ENCODE results near the gene EVI5.
"Not testable (repeated sequence)": the region's sequence is repeated elsewhere in the genome, so short reads cannot be mapped to it uniquely, and the experiment has no call there.

The EVI5 gene

GRCh38 chr1:92747735-92748134 is 37.2 kb downstream of the EVI5 start:
- no peak for DNase-seq

DNA sequence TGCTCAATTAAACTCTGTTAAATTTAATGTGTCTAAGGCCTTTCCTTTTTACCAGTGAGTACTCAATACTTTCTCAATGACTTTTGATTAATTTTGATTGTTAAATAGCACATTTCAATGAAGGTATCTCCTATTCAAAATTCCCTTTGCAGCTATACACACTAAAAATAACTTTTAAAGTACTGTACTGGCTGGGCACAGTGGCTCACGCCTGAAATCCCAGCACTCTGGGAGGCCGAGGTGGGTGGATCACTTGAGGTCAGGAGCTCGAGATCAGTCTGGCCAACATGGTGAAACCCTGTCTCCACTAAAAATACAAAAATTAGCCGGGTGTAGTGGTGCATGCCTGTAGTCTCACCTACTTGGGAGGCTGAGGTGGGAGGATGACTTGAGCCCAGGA is 38.7 kb downstream of the EVI5 start:
- DNase-seq, result not testable (repeated sequence)

DNA sequence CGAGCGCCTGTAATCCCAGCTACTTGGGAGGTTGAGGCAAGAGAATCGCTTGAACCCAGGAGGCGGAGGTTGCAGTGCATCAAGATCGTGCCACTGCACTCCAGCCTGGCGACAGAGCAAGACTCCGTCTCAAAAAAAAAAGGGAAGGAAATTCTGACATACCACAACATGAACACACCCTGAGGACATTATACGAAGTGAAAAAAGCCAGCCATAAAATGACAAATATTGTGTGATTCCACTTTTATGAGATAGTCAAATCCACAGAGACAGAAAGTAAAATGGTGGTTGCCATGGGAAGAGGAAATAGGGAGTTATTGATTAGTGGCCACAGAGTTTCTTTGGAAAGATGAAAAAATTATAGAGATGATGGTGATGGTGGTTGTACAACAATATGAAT is 41.7 kb downstream of the EVI5 start:
- no peak for DNase-seq

DNA sequence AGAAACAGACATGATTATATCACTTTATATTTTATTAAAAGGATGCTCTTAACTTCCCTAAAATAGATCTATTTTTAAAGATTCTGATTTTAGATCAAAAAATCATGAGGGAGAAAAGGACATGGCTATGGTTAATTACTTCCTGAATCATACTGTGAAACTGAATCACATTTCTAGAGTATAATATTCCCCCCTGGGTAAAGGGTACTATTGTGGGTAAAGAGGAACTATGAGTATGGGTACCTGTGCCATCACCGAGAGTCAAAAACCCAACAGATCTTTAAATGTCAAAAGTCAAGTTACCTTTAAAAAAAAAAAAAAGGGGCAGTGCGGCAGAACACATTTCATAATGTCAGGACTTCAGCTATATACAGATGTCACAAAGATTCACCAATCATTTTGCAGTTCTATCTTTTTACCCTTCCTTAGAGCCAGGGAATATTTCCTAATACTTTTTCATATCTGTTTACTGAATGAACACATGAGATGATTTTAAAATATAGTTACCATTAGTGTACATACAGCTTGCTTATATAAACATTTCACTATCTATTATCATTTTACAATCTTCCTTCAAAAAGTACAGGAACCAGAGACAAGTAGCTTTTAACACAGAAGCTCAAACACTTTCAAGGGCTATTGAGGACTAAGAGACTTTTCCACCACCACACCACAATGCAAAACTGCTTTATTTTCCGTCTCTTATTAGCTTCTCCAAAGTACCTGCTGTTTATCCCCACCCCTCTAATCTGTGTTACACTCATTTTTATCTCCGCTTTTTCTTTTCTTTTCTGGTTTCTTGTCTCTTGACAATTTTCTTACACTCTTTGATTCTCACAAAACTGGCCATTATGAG is 45.0 kb downstream of the EVI5 start:
- no peak for DNase-seq

- DNase-seq, result no peak
Measured at GRCh38 chr1:92736395-92736794, 48.5 kb downstream of the EVI5 start.

DNA sequence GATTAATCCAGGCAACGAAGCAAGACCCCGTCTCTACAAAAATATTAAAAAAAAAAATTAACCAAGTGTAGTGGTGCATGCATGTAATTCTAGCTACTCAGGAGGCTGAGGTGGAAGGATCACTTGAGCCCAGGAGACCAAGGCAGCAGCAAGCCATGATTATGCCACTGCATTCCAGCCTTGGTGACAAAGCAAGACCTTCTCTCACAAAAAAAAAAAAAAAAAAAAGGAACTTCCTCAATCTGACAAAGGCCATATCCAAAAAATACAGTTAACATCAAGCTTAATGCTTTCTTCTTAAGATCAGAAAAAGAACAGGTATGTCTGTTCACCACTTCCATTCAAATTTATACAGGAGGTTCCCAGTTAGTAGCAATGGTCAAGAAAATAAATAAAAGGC is 54.4 kb downstream of the EVI5 start:
- no peak for DNase-seq

GRCh38 chr1:92728697-92729096 is 56.2 kb downstream of the EVI5 start:
- no peak for DNase-seq

DNA sequence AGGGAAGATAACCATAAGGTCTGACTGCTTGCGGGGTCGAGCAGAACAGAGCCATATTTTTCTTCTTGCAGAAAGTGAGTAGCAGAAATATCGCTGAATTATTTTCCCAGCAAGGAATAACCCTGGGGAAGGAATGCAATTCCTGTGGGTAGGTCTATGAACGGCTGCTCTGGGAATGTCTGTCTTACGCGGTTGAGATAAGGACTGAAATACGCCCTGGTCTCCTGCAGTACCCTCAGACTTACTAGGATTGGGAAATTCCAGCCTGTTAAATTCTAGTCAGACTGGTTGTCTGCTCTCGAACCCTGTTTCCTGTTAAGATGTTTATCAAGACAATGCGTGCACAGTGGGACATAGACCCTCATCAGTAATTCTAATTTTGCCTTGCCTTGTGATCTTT is 61.2 kb downstream of the EVI5 start:
- not testable (repeated sequence) for DNase-seq

GRCh38 chr1:92721886-92722285 is 63.0 kb downstream of the EVI5 start:
- no peak for DNase-seq

GRCh38 chr1:92721157-92721556 is 63.8 kb downstream of the EVI5 start:
- not testable (repeated sequence) for DNase-seq

DNA sequence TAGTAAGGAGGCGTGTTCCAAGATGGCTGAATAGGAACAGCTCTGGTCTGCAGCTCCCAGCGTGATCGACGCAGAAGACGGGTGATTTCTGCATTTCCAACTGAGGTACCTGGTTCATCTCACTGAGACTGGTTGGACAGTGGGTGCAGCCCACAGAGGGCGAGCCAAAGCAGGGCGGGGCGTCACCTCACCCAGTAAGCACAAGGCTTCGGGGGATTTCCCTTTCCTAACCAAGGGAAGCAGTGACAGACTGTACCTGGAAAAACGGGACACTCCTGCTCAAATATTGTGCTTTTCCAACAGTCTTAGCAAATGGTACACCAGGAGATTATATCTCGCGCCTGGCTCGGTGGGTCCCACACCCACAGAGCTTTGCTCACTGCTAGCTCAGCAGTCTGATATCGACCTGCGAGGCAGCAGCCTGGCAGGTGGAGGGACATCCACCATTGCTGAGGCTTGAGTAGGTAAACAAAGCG is 69.4 kb downstream of the EVI5 start:
- DNase-seq, result not testable (repeated sequence)

- DNase-seq, result no peak
Measured at GRCh38 chr1:92713939-92714338, 71.0 kb downstream of the EVI5 start.

DNA sequence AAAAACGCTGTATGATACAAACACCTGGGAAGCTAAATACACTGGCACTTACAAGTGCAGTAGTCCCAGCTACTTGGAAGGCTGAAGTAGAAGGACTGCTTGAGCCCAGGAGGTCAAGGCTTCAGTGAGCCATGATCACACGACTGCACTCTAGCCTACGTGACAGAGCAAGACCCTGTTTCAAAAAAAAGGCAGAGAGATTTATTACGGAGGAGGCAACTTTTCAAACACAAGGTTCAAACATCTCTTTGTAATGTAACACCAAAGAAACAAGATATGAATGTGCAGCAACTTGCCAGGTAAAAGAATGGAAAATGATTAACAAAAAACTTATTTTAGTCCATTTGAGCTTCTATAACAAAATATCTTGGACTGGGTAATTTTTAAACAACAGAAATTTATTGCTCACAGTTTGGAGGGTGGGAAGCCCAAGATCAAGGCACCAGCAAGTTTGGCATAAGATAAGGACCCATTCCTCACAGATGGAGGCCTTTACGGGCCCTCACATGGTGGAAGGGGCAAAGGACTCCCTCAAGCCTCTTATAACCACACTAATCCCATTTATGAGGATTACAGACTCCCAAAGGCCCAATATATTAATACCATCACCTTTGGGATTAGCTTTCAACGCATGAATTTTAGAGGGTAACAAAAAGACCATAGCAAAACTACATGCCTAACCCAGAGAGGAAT is 73.3 kb downstream of the EVI5 start:
- DNase-seq, result no peak

GRCh38 chr1:92709738-92710137 is 75.2 kb downstream of the EVI5 start:
- DNase-seq, result no peak

DNA sequence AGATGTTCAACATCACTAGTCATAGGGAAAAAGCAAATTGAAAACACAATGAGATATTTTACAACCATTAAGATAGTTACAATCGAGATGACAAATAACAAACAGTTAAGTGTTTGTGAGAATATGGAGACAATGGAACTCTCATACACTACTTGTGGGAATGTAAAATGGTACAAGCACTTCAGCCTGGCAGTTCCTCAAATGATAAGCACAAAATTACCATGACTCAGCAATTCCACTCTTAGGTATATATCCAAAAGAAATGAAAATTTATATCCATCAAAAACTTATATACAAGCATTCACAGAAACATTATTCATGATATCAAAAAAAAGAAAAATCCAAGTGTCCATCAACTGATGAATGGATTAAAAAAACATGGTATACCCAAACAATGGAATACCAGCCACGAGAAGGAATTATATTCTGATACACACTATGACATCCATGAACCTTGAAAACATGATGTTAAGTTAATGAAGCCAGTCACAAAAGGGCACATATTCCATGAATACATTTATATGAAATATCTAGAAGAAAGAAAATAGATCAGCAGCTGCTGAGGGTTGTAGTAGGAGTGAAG is 76.4 kb downstream of the EVI5 start:
- no peak for DNase-seq

DNA sequence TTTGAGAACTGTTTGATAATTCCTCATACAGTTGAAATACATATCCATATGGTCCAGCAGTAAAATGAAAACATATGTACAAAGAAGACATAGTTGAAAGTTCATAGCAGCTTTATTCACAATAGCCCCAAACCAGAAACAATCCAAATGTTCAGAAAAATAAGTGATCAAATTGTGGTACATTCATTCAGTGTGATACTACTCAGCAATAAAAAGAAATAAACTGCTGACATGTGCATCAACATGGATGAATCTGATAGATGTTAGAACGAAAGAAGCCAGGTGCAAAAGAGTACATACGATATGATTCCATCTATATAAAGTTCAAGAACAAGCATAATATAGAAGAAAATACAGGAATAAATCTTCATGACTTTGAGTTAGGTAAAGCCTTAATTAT is 77.2 kb downstream of the EVI5 start:
- DNase-seq, result no peak

- no peak for DNase-seq
Measured at GRCh38 chr1:92707292-92707691, 77.6 kb downstream of the EVI5 start.

DNA sequence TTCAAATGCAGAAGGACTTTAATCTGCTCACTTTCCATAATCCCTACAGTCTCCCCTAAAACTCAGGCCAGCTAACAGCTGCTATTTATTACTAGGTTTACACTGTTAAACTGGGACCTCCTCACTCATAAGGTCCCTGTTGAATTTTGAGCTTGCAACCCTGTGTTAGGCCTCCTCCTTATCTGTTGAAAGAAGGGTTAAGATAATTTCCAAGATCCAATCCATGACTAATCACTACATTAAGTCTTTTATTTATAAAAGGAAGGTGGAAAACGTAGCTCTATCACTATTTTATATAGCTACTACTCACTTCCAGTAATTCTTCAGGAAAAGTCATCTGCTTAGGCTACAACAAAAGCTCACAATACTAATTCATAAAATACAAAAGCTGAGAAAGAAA is 79.5 kb downstream of the EVI5 start:
- DNase-seq, result no peak

GRCh38 chr1:92701147-92701546 is 83.8 kb downstream of the EVI5 start:
- no peak for DNase-seq

DNA sequence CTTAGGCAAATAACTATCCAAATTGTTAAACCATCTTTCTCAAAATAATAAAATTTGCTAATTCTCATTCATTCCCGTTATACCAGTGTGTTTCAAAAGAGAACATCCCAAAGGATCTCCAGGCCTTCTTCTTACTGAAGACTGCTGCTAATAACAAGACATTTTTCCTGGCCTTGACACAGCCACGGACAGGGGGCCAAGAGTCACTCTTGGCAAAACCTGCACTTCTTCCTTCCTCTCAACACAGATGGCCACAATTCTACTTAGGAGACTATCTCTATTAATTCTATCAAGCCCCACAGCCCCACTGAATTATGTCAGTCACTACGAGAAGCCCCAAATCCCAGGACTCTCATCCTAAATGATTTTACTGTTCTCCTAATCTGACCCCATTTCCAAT is 86.0 kb downstream of the EVI5 start:
- no peak for DNase-seq

- DNase-seq, result no peak
Measured at GRCh38 chr1:92695104-92695503, 89.8 kb downstream of the EVI5 start.

DNA sequence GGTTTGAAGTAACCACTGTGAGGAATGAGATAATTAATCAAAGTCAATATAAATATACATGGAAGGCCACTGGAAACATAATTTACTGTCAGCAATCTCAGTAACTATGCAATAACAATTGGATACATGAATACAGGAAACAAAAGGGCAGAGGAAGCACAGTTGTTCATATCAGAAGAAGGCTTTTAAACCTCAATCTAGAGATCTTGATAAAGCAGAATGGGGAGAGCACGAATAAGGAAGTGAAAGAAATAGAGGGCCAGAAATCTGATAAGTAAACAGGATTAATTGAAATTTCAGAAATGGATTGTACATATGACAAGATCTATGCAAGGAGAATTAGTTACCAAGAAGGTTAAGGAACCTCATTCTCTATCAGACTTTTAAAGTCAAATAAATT is 93.0 kb downstream of the EVI5 start:
- no peak for DNase-seq

DNA sequence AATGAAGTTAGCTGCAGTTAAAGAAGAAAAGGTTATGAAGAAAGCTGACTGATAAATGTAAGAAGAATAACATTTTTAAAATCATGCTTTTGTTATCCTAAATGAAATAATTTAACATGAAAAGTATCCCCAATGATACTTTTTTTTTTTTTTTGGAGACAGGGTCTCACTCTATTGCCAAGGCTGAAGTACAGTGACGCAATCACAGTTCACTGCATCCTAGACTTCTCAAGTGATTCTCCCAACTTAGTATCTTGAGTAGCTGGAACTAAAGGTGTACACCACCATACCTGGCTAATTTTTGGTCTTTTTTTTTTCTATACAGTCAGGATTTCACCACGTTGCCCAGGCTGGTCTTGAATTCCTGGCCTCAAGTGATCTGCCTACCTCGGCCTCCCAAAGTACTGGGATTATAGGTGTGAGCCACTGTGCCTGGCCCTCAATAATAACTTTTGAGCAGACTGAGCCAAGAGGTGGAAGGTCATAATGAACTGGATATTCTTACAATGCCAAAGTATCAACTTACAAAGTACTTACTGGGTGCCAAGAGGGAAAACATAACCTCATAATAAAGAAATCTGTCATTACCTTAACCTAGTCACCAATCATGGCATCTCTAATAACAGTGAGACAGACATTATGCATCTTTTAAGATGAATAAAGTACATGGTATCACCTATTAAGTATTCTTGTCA is 94.5 kb downstream of the EVI5 start:
- DNase-seq, result no peak

All from T1000 (cell line).